AG10803 (cell line): ENCODE results near the gene HECTD4.
A peak's percentile ranks its signal among the peaks of the same experiment; 100 is the strongest.

Source experiments
- DNase-seq: peaks from one replicate; pipeline ENCODE4 v3.0.0; 2010; ENCODE audit warnings: low read depth
- H3K4me3 ChIP-seq: 2 replicates; pipeline ENCODE4 v1.5.1; 2011; ENCODE audit warnings: mild to moderate bottlenecking, low read length, control low read depth
- CTCF ChIP-seq: conservative IDR thresholded peaks from 2 replicates; pipeline ENCODE4 v1.5.1; 2011; ENCODE audit warnings: mild to moderate bottlenecking, low read length, control low read depth, inconsistent platforms

The HECTD4 gene

GRCh38 chr12:112151766-112152541 lies 230.3 kb downstream of the HECTD4 start:
- H3K4me3 ChIP-seq = no peak overlapping the region
- no peak for DNase-seq
- TF ChIP-seq CTCF = no peak

GRCh38 chr12:112149596-112149995 lies 232.6 kb downstream of the HECTD4 start:
- TF ChIP-seq CTCF = no peak
- H3K4me3 ChIP-seq = no peak overlapping the region
- DNase-seq = no peak

- no peak overlapping the region for H3K4me3 ChIP-seq
- TF ChIP-seq CTCF = no peak
- DNase-seq = peak; percentile 69
Measured at GRCh38 chr12:112148031-112148513, 234.2 kb downstream of the HECTD4 start.

GRCh38 chr12:112146123-112146522 lies 236.1 kb downstream of the HECTD4 start:
- no peak for DNase-seq
- H3K4me3 ChIP-seq = no peak overlapping the region
- TF ChIP-seq CTCF = no peak

- TF ChIP-seq CTCF = no peak
- DNase-seq = no peak
- no peak overlapping the region for H3K4me3 ChIP-seq
Measured at GRCh38 chr12:112140728-112141127, 241.5 kb downstream of the HECTD4 start.

GRCh38 chr12:112134731-112135130 lies 247.5 kb downstream of the HECTD4 start:
- no peak for TF ChIP-seq CTCF
- H3K4me3 ChIP-seq = no peak overlapping the region
- DNase-seq = no peak

GRCh38 chr12:112133418-112133817 lies 248.8 kb downstream of the HECTD4 start:
- no peak for DNase-seq
- no peak overlapping the region for H3K4me3 ChIP-seq
- no peak for TF ChIP-seq CTCF
